ENCODE data around the gene LTC4S.
"Not testable (repeated sequence)": the region's sequence is repeated elsewhere in the genome, so short reads cannot be mapped to it uniquely, and the experiment has no call there.

The LTC4S gene, protein sequence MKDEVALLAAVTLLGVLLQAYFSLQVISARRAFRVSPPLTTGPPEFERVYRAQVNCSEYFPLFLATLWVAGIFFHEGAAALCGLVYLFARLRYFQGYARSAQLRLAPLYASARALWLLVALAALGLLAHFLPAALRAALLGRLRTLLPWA

DNA sequence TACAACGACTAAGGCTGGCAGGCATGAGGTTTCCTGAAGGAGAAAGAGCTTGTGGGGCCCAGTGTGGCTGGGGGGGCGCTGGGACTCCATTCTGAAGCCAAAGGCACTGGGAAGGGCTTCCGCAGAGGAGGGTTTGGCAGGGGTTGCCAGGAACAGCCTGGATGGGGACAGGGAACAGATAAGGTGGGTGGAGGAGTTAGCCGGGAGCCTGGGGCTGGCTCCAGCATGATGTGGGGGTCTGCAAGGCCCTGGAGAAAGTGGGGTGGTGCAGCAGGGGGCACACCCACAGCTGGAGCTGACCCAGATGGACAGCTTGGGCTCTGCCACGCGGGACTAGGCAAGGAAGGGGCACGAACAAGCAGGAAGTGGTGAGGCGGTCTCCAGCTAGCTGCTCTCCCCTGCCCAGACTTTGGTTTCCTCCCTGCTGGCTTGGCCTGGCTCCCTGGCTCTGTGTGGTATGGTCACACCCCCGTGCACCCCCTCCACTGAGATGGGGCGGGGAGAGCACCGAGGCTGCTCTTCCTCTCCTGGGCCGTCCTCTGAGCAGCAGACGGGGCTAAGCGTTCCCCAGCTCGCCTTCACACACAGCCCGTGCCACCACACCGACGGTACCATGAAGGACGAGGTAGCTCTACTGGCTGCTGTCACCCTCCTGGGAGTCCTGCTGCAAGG is at the start of gene LTC4S:
Gene LTC4S, plus strand, starts transcription at position 519 of the 672 bp plus-strand sequence. Its CDS starts 95 bp downstream, at position 614.
- DNase-seq: no peak

DNA sequence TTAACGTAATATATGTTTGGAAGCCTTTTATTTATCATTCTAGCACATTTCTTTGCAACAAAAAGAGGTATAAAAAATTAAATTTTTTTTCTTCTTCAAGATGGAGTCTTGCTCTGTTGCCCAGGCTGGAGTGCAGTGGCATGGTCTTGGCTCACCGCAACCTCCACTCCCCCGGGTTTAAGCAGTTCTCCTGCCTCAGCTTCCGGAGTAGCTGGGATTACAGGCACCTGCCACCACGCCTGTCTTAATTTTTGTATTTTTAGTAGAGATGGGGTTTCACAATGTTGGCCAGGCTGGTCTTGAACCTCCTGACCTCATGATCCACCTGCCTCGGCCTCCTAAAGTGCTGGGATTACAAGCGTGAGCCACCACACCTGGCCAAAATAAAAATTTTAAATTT is 49.7 kb upstream of the LTC4S start:
- DNase-seq: not testable (repeated sequence)

DNA sequence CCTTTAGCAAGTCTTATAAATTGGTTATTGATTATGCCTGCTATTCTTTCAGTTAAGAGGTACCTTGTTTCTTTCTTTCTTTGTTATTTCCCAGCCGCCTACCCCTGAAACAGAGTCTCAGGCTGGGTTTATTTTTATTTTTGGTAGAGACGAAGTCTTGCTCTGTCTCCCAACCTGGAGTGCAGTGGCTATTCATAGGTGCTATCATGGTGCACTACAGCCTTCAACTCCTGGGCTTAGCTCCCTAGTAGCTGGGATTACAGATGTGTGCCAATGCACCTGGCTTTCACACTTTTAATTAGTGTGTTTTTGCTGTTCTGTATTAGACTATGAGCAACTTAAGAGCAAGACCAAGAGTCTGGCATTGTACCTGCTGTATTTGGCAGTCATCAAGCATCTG is 46.9 kb upstream of the LTC4S start:
- DNase-seq: no peak

DNA sequence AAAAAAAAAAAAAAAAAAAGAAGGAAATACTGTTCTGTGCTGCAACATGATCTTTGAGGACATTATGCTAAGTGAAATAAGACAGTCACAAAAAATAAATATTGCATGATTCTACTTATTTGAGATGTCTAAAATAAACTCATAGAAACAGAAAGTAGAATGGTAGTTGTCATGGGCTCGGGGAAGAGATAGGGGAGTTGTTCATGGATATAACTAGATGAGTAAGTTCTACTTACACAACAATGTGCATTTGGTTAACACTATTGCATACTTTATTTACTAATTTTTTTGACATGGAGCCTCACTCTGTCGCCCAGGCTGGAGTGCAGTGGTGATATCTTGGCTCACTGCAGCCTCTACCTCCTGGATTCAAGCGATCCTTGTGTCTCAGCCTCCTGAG is 46.0 kb upstream of the LTC4S start:
- DNase-seq: no peak

DNA sequence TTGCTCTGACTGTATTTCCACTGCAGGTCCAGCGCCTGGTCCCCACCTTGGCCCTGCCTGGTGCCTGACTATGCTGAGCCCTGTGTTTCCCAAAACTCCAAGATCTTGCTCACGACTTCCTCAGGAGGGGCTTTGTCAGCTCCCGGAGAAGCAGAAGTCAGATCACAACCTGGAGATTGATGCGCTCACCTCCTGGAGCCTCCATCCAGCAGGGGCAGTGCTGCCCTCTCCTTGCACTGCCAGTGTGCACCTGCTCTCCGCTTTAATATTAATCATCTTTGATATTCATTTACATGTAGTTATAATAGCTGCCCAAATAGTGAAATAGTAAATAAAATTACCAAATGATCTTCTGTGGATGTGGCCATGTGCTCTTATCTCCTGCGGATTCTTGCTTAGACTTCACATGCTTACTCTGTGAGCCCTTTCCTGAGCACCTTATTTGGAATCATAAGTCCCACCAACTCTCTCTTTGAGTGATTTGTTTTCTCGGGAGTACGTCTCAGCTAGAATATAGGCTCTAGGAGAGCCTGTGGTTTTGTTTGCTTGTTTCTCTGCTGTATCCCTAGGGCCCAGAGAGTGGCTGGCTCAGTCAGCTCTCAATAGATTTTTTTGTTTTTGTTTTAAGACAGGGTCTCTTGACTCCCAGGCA is 43.8 kb upstream of the LTC4S start:
- DNase-seq: no peak

DNA sequence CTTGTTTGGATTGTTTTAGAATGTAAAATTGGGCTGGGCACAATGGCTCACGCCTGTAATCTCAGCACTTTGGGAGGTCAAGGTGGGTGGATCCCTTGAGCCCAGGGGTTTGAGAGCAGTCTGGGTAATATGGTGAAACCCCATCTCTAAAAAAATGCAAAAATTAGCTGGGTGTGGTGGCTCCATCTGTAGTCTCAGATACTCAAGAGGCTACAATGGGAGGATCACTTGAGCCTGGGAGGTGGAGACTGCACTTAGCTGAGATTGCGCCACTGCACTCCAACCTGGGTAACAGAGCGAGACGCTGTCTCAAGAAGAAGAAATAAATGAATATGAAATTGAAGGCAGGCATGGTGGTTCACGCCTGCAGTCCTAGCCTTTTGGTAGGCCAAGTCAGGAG is 39.8 kb upstream of the LTC4S start:
- DNase-seq: no peak

DNA sequence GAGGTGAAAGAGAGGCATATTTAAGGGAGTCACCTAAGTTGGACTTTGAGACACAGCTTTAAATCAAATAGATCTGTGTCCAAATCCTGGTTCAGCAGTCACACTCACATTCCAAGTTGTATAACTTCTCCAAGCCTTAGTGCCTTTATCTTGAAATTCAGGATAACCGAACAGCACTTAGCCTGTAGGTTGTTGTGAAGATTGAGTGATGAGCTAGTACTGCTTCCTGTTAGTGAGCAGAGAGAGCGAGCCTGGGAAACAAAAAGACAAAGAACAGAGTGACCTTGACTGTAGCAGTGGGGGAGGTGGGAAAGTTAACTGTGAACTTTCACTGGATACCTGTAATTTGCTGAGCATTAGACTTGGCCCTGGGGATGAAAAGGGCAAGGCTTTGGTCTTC is 38.8 kb upstream of the LTC4S start:
- no peak for DNase-seq

DNA sequence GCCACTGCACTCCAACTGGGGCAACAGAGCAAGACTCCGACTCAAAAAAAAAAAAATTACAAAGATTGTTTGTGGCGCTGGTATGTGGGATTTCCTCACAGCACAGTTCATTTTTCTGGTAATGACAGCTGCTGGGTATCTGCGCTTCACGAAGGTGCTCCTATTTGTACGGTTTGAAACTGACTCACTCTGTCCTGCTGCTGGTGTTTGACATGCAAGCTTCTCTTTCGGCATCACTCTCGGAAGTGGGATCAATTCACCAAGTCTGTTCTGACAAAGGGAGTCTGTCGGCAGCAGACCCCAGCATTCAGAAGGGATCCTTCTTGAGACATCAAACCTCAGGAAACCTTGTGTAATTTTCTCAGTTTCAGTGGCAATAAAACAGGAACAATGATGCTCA is 34.8 kb upstream of the LTC4S start:
- DNase-seq: no peak

DNA sequence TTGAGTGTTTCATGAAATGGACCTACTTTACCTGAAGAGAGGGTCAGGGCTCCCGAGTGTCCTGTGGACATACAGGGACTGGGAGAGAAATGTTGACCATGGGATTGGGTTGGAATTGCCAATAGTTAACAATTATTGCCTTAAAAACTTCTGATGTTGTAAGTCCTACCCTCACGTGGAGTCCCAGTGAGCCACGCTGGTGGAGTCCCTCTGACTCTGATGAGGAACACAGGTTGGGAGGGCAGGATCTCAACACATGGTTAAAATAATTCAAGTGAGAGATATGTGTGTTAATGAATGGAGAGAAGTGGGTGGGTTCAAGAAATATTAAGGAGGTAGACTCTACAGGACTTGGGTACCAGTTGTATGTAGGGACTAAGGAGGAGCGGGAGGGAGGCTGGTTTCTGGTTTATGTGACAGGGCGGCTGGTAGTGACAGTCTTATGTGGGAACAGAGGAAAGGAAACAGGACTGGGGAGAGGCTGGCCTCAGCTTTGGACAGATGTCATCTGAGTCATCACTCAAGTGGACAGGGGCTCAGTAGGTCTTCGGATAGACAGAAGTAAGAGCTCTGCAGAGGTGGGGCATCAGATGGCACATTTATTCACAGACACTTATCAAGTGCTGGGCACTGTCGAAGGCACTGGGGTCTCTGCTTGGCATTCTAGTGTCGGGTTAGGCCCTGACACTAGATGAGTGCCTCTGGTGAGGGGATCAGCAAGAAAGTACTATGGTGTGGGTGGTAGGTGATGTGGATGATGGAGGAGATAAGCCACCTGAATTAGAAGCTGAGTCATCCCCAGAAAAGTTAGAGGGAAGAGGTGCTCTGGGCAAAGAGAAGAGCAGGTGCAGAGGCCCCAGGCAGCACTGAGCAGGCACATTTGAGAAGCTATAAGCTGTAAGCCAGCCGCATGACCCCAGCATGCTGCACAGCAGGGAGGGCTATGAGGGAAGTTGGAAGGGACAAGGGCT is 33.9 kb upstream of the LTC4S start:
- DNase-seq: peak; percentile 26

DNA sequence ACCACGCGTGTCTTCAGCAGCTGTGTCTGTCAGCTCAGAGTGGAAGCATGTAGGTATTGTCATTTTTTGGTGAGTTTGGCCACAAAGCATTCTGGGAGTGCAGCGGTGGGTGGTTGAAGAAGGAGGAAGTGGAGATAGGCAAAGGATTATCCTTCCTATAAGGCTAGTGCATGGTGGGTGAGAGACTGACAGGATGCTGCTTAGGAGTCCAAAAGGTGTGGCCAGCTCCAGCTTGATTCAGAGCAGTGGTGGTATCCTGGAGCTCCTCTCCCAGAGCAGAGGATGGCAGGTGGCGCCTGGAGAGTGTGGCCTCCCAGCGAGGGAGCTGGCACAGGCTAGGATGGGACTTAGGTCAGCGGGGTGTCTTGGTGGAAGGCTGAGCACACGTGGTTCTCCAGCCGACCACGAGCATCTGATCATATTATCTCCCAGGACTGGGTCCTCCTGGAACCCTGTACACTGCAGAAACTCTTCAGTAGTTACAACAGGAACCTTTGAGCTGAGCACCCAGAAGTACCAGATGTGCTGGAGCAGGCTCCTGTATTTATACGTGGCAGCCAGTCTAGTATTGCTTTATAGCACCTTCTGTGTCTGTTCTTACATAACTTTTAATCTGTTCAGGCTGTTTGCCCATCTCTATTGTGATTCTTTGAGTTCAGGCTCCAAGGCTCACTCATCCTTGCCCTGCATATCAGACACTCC is 31.6 kb upstream of the LTC4S start:
- peak; percentile 27 for DNase-seq

DNA sequence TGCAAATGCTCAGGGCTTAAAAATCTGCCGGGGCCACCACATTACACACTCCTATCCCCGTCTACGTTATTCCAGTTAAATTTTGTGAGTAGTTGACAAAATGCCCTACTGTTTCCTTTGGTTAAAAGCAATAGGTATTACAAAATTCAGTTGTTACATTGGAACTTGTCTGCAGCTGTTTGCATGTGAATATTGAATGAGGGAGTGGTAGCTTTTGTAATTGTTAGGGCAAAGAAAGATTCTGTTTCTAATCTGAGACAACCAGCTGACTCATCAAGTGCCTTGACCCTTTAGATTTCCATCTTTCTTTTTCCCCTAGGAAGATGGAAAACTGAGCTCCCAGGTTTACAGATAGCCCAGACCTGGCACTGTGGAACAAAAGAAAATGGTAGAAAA is 31.0 kb upstream of the LTC4S start:
- DNase-seq: no peak

DNA sequence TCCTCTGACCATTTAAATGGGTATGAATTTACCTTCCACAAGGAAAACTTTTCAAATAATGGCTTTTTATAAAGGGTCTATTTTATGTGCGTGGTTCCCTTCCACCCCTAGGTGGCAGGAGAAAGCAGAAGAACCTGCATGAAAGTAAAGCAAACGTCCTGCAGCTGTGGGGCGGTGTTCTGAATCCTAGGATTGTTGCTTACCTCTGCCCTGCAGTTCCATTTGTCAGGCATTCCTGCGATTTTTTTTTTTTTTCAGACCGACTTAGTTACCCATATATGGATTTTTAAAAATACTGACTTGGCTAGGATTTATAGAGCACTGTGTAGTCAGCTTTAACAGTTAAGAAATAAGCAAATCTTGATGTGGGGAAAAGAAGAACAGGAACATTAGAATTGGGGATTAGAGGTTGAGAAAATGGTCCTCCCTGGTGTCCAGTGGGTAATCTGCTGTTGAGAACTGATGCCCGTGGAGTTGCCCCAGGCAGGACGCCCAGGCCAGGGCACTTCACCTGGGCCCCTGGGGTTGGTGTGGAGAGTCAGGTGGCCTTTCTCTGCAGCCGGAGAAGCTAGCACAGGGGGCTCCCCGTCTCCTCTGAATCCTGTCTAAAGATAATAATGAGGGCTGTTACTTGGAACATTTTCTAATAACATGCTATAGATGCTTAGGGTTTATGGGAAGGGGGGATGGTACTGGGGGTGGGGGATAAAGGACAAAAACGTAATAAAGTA is 30.4 kb upstream of the LTC4S start:
- DNase-seq: no peak

DNA sequence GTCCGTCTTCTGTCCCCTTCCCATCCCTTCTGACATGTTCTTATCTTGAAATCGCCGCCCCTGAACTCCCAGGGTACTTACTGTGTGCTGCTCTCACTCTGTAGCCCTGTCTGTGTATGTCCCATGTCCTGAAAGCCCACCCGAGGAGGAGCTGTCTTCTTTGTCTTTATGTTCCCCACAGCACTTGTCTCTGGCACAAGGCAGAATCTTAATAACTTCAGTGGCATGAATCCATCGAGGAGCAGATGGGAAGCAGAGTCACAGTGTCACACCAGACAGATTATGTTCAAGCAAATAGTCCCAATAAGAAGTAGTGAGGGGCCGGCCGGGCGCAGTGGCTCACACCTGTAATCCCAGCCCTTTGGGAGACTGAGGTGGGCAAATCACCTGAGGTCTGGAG is 29.7 kb upstream of the LTC4S start:
- DNase-seq: no peak

DNA sequence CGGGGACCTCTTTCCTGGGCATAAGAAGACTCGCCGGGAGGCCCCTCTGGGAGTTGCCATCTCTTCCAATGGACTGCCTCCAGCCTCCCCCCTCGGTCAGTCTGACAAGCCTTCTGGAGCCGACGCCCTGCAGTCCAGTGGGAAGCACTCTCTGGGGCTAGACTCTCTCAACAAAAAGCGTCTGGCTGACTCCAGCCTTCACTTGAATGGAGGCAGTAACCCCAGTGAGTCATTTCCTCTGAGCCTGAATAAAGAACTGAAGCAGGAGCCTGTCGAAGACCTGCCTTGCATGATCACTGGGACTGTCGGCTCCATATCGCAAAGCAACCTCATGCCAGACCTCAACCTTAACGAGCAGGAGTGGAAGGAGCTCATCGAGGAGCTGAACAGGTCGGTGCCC is 28.4 kb upstream of the LTC4S start:
- DNase-seq: no peak

DNA sequence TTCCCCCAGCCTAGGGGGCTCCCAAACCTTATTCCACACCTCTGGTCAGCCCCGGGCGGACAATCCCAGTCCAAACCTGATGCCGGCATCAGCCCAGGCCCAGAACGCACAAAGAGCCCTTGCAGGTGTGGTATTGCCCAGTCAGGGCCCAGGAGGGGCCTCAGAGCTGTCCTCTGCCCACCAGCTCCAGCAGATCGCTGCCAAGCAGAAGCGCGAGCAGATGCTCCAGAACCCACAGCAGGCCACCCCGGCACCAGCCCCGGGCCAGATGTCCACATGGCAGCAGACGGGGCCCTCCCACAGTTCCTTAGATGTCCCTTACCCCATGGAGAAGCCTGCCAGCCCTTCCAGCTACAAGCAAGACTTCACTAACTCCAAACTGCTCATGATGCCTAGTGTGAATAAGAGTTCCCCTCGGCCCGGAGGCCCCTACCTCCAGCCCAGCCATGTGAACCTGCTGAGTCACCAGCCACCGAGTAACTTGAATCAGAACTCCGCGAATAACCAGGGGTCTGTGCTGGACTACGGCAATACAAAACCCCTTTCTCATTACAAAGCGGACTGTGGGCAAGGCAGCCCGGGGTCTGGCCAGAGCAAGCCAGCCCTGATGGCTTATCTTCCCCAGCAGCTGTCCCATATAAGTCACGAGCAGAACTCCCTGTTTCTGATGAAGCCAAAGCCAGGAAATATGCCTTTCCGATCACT is 27.6 kb upstream of the LTC4S start:
- DNase-seq: no peak

DNA sequence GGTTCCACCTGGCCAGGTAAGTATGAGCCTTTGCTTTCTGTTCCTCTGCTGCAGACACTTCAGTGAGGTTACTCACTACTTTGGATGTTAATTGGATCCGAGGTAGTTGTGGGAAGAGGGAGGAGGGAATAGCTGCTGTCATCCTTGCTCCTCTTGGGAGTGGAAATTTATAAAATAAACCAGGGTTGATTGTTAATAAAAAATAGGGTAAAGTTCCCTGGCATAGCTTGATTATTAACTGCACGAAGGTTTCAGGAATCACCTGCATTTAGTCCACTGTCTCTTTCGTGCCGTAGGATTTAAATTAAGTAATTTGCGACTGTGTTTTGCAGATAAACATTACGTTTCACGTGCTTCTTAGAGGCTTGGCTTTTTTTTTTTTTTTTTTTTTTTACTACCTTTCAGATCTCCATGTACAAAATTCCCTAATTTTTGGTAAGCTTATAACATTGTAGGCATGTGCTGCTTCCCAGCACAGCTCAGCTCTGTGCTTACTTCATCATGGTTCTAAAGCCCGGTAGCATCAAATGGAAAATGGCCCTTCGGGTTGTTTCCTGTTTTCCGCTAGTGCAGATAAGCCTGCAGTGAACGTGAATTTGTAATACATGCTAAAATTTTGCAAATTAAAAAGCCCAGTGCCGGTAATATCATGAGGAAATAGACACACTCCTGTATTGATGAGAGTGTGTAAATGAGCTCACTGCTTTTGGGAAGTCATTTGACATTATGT is 26.9 kb upstream of the LTC4S start:
- no peak for DNase-seq

DNA sequence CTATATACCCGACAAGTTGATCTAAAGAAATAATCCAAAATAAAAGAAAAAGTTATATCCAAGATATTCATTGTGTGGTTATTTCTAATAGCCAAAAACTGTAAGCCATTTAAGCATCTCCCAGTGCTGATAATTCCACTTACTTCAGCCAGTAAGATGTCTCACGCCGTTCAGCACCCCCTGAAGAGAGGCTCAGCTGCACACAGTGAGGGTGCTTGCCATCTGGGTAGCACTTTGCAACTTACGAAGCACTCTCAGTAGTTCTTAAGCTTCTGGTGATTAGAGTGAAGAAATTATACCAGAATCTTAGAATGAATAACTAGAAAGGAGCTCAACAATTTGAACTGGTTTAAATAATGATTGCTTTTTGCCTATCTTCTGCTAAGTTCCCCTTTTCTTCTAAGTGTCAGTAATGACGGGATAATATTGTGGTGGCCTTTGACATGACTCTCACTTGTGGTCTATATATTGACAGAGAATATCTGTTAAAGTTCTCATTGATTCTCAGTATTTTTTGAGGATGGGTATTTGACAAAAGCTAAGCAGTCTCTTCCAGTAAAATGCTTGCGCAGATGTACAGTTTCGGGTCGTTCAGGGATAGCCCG is 26.2 kb upstream of the LTC4S start:
- no peak for DNase-seq

DNA sequence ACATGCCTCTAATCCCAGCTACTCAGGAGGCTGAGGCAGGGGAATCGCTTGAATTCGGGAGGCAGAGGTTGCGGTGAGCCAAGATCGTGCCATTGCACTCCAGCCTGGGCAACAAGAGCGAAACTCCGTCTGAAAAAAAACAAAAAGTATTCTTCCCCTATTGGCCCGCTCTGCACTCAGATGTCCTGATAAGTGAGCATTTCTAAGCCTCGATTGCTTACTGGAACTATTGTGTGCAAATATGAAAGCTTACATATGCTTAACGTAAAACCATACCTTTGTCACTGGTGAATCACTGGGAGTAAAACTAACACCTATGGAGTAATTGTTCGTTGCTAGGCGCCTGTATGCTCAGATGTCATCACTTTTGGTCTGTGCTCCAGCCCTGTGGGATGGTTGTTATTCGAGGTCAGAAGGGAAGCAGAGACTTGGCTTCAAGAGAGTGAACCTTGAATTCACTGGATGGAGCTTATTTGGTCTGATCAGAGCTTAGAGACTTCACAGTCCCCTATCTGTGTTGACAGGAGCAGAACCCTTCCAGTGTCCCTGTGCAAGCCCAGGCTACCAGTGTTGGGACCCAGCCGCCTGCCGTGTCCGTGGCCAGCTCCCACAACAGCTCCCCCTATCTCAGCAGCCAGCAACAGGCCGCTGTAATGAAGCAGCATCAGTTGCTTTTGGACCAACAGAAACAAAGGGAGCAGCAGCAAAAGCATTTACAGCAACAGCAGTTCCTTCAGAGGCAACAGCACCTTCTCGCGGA is 25.3 kb upstream of the LTC4S start:
- DNase-seq: no peak

DNA sequence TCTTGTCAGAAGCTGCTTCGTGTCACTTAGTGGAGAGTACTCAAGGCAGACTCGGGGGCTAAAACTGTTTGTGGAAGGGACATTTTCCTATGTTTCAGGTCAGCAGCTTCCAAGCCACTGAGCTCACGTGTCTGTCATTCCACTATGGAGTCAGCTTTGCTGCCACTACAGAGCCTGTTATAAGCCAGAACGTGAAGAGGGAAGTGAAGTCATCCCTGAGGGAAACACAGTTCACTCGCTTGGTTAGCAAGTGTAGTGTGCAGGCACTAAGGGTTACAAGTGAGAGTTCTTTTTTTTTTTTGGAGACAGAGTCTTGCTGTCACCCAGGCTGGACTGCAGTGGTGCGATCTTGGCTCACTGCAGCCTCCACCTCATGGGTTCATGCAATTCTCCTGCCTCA is 24.5 kb upstream of the LTC4S start:
- DNase-seq: no peak

Measured in NCI-H510A (cell line).